Measurements from ENCODE around the gene MSH5.

MSH5 gene

GRCh38 chr6:31739639-31740396 lies at the start of gene MSH5:
Gene MSH5 (plus strand): TSS chr6:31740005. CDS start chr6:31740467, 462 bp downstream.
- peaks cover 55% of the 10 kb centered on the region for H3K4me1 Mint-ChIP-seq (ENCODE audit: low read depth)
- peak within 1 kb of the TSS; percentile 94 for H3K27ac Mint-ChIP-seq
- peak within 1 kb of the TSS; percentile 96 for H3K4me3 Mint-ChIP-seq
- no peaks in the 10 kb centered on the region for H3K9me3 Mint-ChIP-seq
- H3K27me3 Mint-ChIP-seq = no peaks in the 10 kb centered on the region
- H3K36me3 Mint-ChIP-seq (ENCODE audit: low read depth) = peaks cover 59% of the 10 kb centered on the region

- H3K36me3 Mint-ChIP-seq (ENCODE audit: low read depth) = peaks cover 41% of the 10 kb centered on the region
- no peaks in the 10 kb centered on the region for H3K9me3 Mint-ChIP-seq
- H3K4me3 Mint-ChIP-seq = no peak overlapping the region
- H3K4me1 Mint-ChIP-seq (ENCODE audit: low read depth) = peaks cover 16% of the 10 kb centered on the region
- H3K27ac Mint-ChIP-seq = peak overlapping the region; percentile 60
- H3K27me3 Mint-ChIP-seq = no peaks in the 10 kb centered on the region
These were observed 49.4 kb upstream of the MSH5 start for GRCh38 chr6:31690231-31691077.

GRCh38 chr6:31691078-31691463 lies 48.7 kb upstream of the MSH5 start:
- no peak overlapping the region for H3K4me3 Mint-ChIP-seq
- H3K4me1 Mint-ChIP-seq (ENCODE audit: low read depth) = peaks cover 16% of the 10 kb centered on the region
- peak overlapping the region; percentile 60 for H3K27ac Mint-ChIP-seq
- peaks cover 41% of the 10 kb centered on the region for H3K36me3 Mint-ChIP-seq (ENCODE audit: low read depth)
- no peaks in the 10 kb centered on the region for H3K27me3 Mint-ChIP-seq
- no peaks in the 10 kb centered on the region for H3K9me3 Mint-ChIP-seq

GRCh38 chr6:31691564-31692108 lies 48.2 kb upstream of the MSH5 start:
- Mint-ChIP-seq H3K27ac (no peak overlapping the region), H3K27me3 (no peaks in the 10 kb centered on the region), H3K4me1 (ENCODE audit: low read depth) (peaks cover 16% of the 10 kb centered on the region), H3K9me3 (no peaks in the 10 kb centered on the region), H3K36me3 (ENCODE audit: low read depth) (peaks cover 45% of the 10 kb centered on the region), H3K4me3 (no peak overlapping the region)

GRCh38 chr6:31692353-31692752 lies 47.5 kb upstream of the MSH5 start:
- H3K9me3 Mint-ChIP-seq = no peaks in the 10 kb centered on the region
- H3K36me3 Mint-ChIP-seq (ENCODE audit: low read depth) = peaks cover 45% of the 10 kb centered on the region
- no peaks in the 10 kb centered on the region for H3K27me3 Mint-ChIP-seq
- peaks cover 17% of the 10 kb centered on the region for H3K4me1 Mint-ChIP-seq (ENCODE audit: low read depth)
- H3K4me3 Mint-ChIP-seq = no peak overlapping the region
- no peak overlapping the region for H3K27ac Mint-ChIP-seq

GRCh38 chr6:31692886-31693285 lies 46.9 kb upstream of the MSH5 start:
- Mint-ChIP-seq H3K4me1 (ENCODE audit: low read depth) (peaks cover 23% of the 10 kb centered on the region), H3K9me3 (no peaks in the 10 kb centered on the region), H3K27me3 (no peaks in the 10 kb centered on the region), H3K27ac (no peak overlapping the region), H3K36me3 (ENCODE audit: low read depth) (peaks cover 47% of the 10 kb centered on the region), H3K4me3 (no peak overlapping the region)

GRCh38 chr6:31693535-31693934 lies 46.3 kb upstream of the MSH5 start:
- no peak overlapping the region for H3K4me3 Mint-ChIP-seq
- peaks cover 48% of the 10 kb centered on the region for H3K36me3 Mint-ChIP-seq (ENCODE audit: low read depth)
- H3K4me1 Mint-ChIP-seq (ENCODE audit: low read depth) = peaks cover 25% of the 10 kb centered on the region
- H3K27ac Mint-ChIP-seq = no peak overlapping the region
- H3K27me3 Mint-ChIP-seq = no peaks in the 10 kb centered on the region
- H3K9me3 Mint-ChIP-seq = no peaks in the 10 kb centered on the region

- Mint-ChIP-seq H3K27me3 (no peaks in the 10 kb centered on the region), H3K36me3 (ENCODE audit: low read depth) (peaks cover 42% of the 10 kb centered on the region), H3K4me3 (no peak overlapping the region)
These were observed 42.2 kb upstream of the MSH5 start for GRCh38 chr6:31697555-31697954.

GRCh38 chr6:31700740-31701401 lies 38.9 kb upstream of the MSH5 start:
- Mint-ChIP-seq H3K27me3 (no peaks in the 10 kb centered on the region), H3K4me1 (ENCODE audit: low read depth) (peaks cover 31% of the 10 kb centered on the region), H3K4me3 (peak overlapping the region; percentile 100), H3K36me3 (ENCODE audit: low read depth) (peaks cover 26% of the 10 kb centered on the region), H3K9me3 (no peaks in the 10 kb centered on the region), H3K27ac (peak overlapping the region; percentile 32)

More at GRCh38 chr6:31697555-31697954, 42.2 kb upstream of the MSH5 start:
- no peaks in the 10 kb centered on the region for H3K9me3 Mint-ChIP-seq
- peak overlapping the region; percentile 26 for H3K27ac Mint-ChIP-seq
- H3K4me1 Mint-ChIP-seq (ENCODE audit: low read depth) = peaks cover 27% of the 10 kb centered on the region

- Mint-ChIP-seq H3K9me3 (no peaks in the 10 kb centered on the region), H3K27ac (peak overlapping the region; percentile 98), H3K36me3 (ENCODE audit: low read depth) (peaks cover 21% of the 10 kb centered on the region), H3K27me3 (no peaks in the 10 kb centered on the region), H3K4me3 (peak overlapping the region; percentile 100), H3K4me1 (ENCODE audit: low read depth) (peaks cover 31% of the 10 kb centered on the region)
These were observed 38.0 kb upstream of the MSH5 start for GRCh38 chr6:31701666-31702404.

- H3K36me3 Mint-ChIP-seq (ENCODE audit: low read depth) = peaks cover 17% of the 10 kb centered on the region
- peaks cover 29% of the 10 kb centered on the region for H3K4me1 Mint-ChIP-seq (ENCODE audit: low read depth)
- peak overlapping the region; percentile 98 for H3K27ac Mint-ChIP-seq
- H3K4me3 Mint-ChIP-seq = peak overlapping the region; percentile 100
- H3K9me3 Mint-ChIP-seq = no peaks in the 10 kb centered on the region
- H3K27me3 Mint-ChIP-seq = no peaks in the 10 kb centered on the region
These were observed 37.4 kb upstream of the MSH5 start for GRCh38 chr6:31702405-31702818.

GRCh38 chr6:31702819-31703716 lies 36.7 kb upstream of the MSH5 start, which contains the start of gene ABHD16A:
Gene ABHD16A (minus strand): TSS chr6:31703324. CDS start chr6:31703281, 43 bp downstream.
- Mint-ChIP-seq H3K4me1 (ENCODE audit: low read depth) (peaks cover 22% of the 10 kb centered on the region), H3K4me3 (peak within 1 kb of the TSS; percentile 100), H3K27ac (peak within 1 kb of the TSS; percentile 98), H3K27me3 (no peaks in the 10 kb centered on the region), H3K36me3 (ENCODE audit: low read depth) (peaks cover 11% of the 10 kb centered on the region), H3K9me3 (no peaks in the 10 kb centered on the region)

GRCh38 chr6:31705931-31706330 lies 33.9 kb upstream of the MSH5 start:
- H3K4me1 Mint-ChIP-seq (ENCODE audit: low read depth) = peaks cover 23% of the 10 kb centered on the region
- H3K36me3 Mint-ChIP-seq (ENCODE audit: low read depth) = peaks cover 4% of the 10 kb centered on the region
- H3K27ac Mint-ChIP-seq = no peak overlapping the region
- no peaks in the 10 kb centered on the region for H3K9me3 Mint-ChIP-seq
- no peak overlapping the region for H3K4me3 Mint-ChIP-seq
- no peaks in the 10 kb centered on the region for H3K27me3 Mint-ChIP-seq
